ENCODE results near the gene STX11. TPM values are rescaled to one million over a fixed set of nuclear protein-coding genes. Genes with fewer than 3 reads are reported as not detected.
"Not testable (repeated sequence)": the region's sequence is repeated elsewhere in the genome, so short reads cannot be mapped to it uniquely, and the experiment has no call there.

The STX11 gene
- total RNA-seq, 1 experiment from 2014 or later, result 1.3 TPM

- no peaks in the 10 kb centered on the region for H3K4me1 Mint-ChIP-seq (ENCODE audit: low read depth, unreplicated experiment)
- no peaks in the 10 kb centered on the region for H3K27me3 Mint-ChIP-seq (ENCODE audit: insufficient read depth, unreplicated experiment)
- no peaks in the 10 kb centered on the region for H3K9me3 ChIP-seq
- H3K4me3 Mint-ChIP-seq (ENCODE audit: unreplicated experiment), result no peak overlapping the region
- no peaks in the 10 kb centered on the region for H3K36me3 ChIP-seq (ENCODE audit: control insufficient read depth, insufficient read depth, low read length)
- no peaks in the 10 kb centered on the region for H3K36me3 Mint-ChIP-seq (ENCODE audit: insufficient read depth, unreplicated experiment)
- no peak for DNase-seq
- ChIA-PET CTCF (interaction anchor here (0.6 kb wide), 1 partner anchor 684 kb away, joined by 3 read pairs; no protein-coding TSS in a partner anchor), POLR2A (no interaction called here)
- no peak overlapping the region for H3K27ac Mint-ChIP-seq (ENCODE audit: unreplicated experiment)
- no peak for TF ChIP-seq CTCF (IDR thresholded peaks at IDR 0.05; ENCODE audit: insufficient read depth in 1 of 2, low read depth in 1 of 2, low read length in 1 of 2, severe bottlenecking in 1 of 2, unreplicated experiment in 1 of 2)
- no peaks in the 10 kb centered on the region for H3K4me1 ChIP-seq
- no peaks in the 10 kb centered on the region for H3K27me3 ChIP-seq (replicated peaks; ENCODE audit: control insufficient read depth, insufficient read depth, low read length)
- no peak overlapping the region for H3K4me3 ChIP-seq (ENCODE audit: low read depth, low read length)
- H3K9me3 Mint-ChIP-seq (ENCODE audit: unreplicated experiment), result no peaks in the 10 kb centered on the region
- intact Hi-C loops (cut with micrococcal nuclease; ENCODE audit: unreplicated experiment), result no loop called here
- no TSS peak for BruUV-seq (replicated peaks)
Observed at GRCh38 chr6:144127097-144127496, 23.2 kb upstream of the STX11 start.

- BruUV-seq (replicated peaks), result no TSS peak
- Mint-ChIP-seq H3K4me3 (ENCODE audit: unreplicated experiment) (no peak overlapping the region), H3K4me1 (ENCODE audit: low read depth, unreplicated experiment) (no peaks in the 10 kb centered on the region), H3K27me3 (ENCODE audit: insufficient read depth, unreplicated experiment) (no peaks in the 10 kb centered on the region), H3K27ac (ENCODE audit: unreplicated experiment) (no peak overlapping the region), H3K9me3 (ENCODE audit: unreplicated experiment) (no peaks in the 10 kb centered on the region), H3K36me3 (ENCODE audit: insufficient read depth, unreplicated experiment) (no peaks in the 10 kb centered on the region)
- Histone ChIP-seq H3K36me3 (ENCODE audit: control insufficient read depth, insufficient read depth, low read length) (no peaks in the 10 kb centered on the region), H3K4me3 (ENCODE audit: low read depth, low read length) (no peak overlapping the region), H3K9me3 (no peaks in the 10 kb centered on the region), H3K4me1 (no peaks in the 10 kb centered on the region), H3K27me3 (replicated peaks; ENCODE audit: control insufficient read depth, insufficient read depth, low read length) (no peaks in the 10 kb centered on the region)
- POLR2A ChIA-PET, result interaction anchor here (0.7 kb wide), 1 partner anchor 48 kb away, joined by 3 read pairs; no protein-coding TSS in a partner anchor
- no peak for TF ChIP-seq CTCF (IDR thresholded peaks at IDR 0.05; ENCODE audit: insufficient read depth in 1 of 2, low read depth in 1 of 2, low read length in 1 of 2, severe bottlenecking in 1 of 2, unreplicated experiment in 1 of 2)
- intact Hi-C loops (cut with micrococcal nuclease; ENCODE audit: unreplicated experiment), result no loop called here
- DNase-seq, result no peak
- CTCF ChIA-PET, result no interaction called here
Observed at GRCh38 chr6:144129469-144129868, 20.8 kb upstream of the STX11 start.

GRCh38 chr6:144131248-144131709 is 19.0 kb upstream of the STX11 start:
- no peaks in the 10 kb centered on the region for H3K27me3 Mint-ChIP-seq (ENCODE audit: insufficient read depth, unreplicated experiment)
- no peak overlapping the region for H3K27ac Mint-ChIP-seq (ENCODE audit: unreplicated experiment)
- no peaks in the 10 kb centered on the region for H3K27me3 ChIP-seq (replicated peaks; ENCODE audit: control insufficient read depth, insufficient read depth, low read length)
- H3K9me3 ChIP-seq, result no peaks in the 10 kb centered on the region
- no peaks in the 10 kb centered on the region for H3K4me1 ChIP-seq
- intact Hi-C loops (cut with micrococcal nuclease; ENCODE audit: unreplicated experiment), result no loop called here
- no peaks in the 10 kb centered on the region for H3K9me3 Mint-ChIP-seq (ENCODE audit: unreplicated experiment)
- no peak overlapping the region for H3K4me3 Mint-ChIP-seq (ENCODE audit: unreplicated experiment)
- no peak for DNase-seq
- no peak for TF ChIP-seq CTCF (IDR thresholded peaks at IDR 0.05; ENCODE audit: insufficient read depth in 1 of 2, low read depth in 1 of 2, low read length in 1 of 2, severe bottlenecking in 1 of 2, unreplicated experiment in 1 of 2)
- BruUV-seq (replicated peaks), result no TSS peak
- H3K36me3 ChIP-seq (ENCODE audit: control insufficient read depth, insufficient read depth, low read length), result no peaks in the 10 kb centered on the region
- no peaks in the 10 kb centered on the region for H3K4me1 Mint-ChIP-seq (ENCODE audit: low read depth, unreplicated experiment)
- no peaks in the 10 kb centered on the region for H3K36me3 Mint-ChIP-seq (ENCODE audit: insufficient read depth, unreplicated experiment)
- POLR2A ChIA-PET, result no interaction called here
- no peak overlapping the region for H3K4me3 ChIP-seq (ENCODE audit: low read depth, low read length)
- CTCF ChIA-PET, result no interaction called here

GRCh38 chr6:144132167-144132690 is 18.1 kb upstream of the STX11 start:
- DNase-seq; intact Hi-C loops (cut with micrococcal nuclease; ENCODE audit: unreplicated experiment); H3K36me3 Mint-ChIP-seq (ENCODE audit: insufficient read depth, unreplicated experiment); H3K4me3 ChIP-seq (ENCODE audit: low read depth, low read length); BruUV-seq (replicated peaks); H3K9me3 Mint-ChIP-seq (ENCODE audit: unreplicated experiment); H3K4me1 Mint-ChIP-seq (ENCODE audit: low read depth, unreplicated experiment); H3K36me3 ChIP-seq (ENCODE audit: control insufficient read depth, insufficient read depth, low read length); H3K27me3 ChIP-seq (replicated peaks; ENCODE audit: control insufficient read depth, insufficient read depth, low read length); POLR2A ChIA-PET; CTCF ChIA-PET; H3K27me3 Mint-ChIP-seq (ENCODE audit: insufficient read depth, unreplicated experiment); H3K4me1 ChIP-seq; H3K9me3 ChIP-seq; H3K27ac Mint-ChIP-seq (ENCODE audit: unreplicated experiment); H3K4me3 Mint-ChIP-seq (ENCODE audit: unreplicated experiment): not testable (repeated sequence)

All from Caco-2 (cell line).